ENCODE results near the gene COMMD9. TPM values are rescaled to one million over a fixed set of nuclear protein-coding genes. Genes with fewer than 3 reads are reported as not detected.

The COMMD9 gene
- total RNA-seq, 4 donors from 2014 or later: 36.9 to 58.0 (median 47.8) TPM

GRCh38 chr11:36237391-36237790, 51.8 kb downstream of the COMMD9 start:
- no peaks in the 10 kb centered on the region for H3K9me3 ChIP-seq
- no peak for DNase-seq (ENCODE audit: low spot score in 2 of 2)
- no peak overlapping the region for H3K27ac ChIP-seq
- TF ChIP-seq EP300 (IDR thresholded peaks at IDR 0.05) (no peak), POLR2A (IDR thresholded peaks at IDR 0.05) (no peak), CTCF (IDR thresholded peaks at IDR 0.05) (no peak)
- H3K4me3 ChIP-seq: no peak overlapping the region
- H3K27me3 ChIP-seq: no peaks in the 10 kb centered on the region
- no peaks in the 10 kb centered on the region for H3K4me1 ChIP-seq
- no peaks in the 10 kb centered on the region for H3K36me3 ChIP-seq

- H3K27ac ChIP-seq: no peak overlapping the region
- no peaks in the 10 kb centered on the region for H3K9me3 ChIP-seq
- H3K4me1 ChIP-seq: peaks cover 0 to under 1% (median 0%) of the 10 kb centered on the region in 4 donors
- DNase-seq (ENCODE audit: low spot score in 2 of 2): no peak
- no peaks in the 10 kb centered on the region for H3K27me3 ChIP-seq
- H3K4me3 ChIP-seq: no peak overlapping the region
- no peaks in the 10 kb centered on the region for H3K36me3 ChIP-seq
- WGBS, 2 donors: 94 to 95% methylated on average over 3 of the region's 3 CpGs
- TF ChIP-seq POLR2A (IDR thresholded peaks at IDR 0.05) (no peak), CTCF (IDR thresholded peaks at IDR 0.05) (no peak), EP300 (IDR thresholded peaks at IDR 0.05) (no peak)
Measured at GRCh38 chr11:36235750-36236149, 53.5 kb downstream of the COMMD9 start.

- Histone ChIP-seq H3K36me3 (peaks cover 0 to 4% (median 0%) of the 10 kb centered on the region in 3 donors), H3K4me1 (peaks cover 0 to 4% (median 0%) of the 10 kb centered on the region in 4 donors), H3K4me3 (no peak overlapping the region), H3K27me3 (no peaks in the 10 kb centered on the region), H3K27ac (no peak overlapping the region), H3K9me3 (no peaks in the 10 kb centered on the region)
- DNase-seq (ENCODE audit: low spot score in 2 of 2): no peak
- TF ChIP-seq POLR2A (IDR thresholded peaks at IDR 0.05): no peak
- TF ChIP-seq EP300 (IDR thresholded peaks at IDR 0.05): no peak
- TF ChIP-seq CTCF (IDR thresholded peaks at IDR 0.05): no peak
- 97 to 100% methylated on average over 2 of the region's 2 CpGs for WGBS, 2 donors
Measured at GRCh38 chr11:36234825-36235224, 54.4 kb downstream of the COMMD9 start.

GRCh38 chr11:36233204-36233603, 56.0 kb downstream of the COMMD9 start:
- TF ChIP-seq POLR2A (IDR thresholded peaks at IDR 0.05): no peak
- TF ChIP-seq EP300 (IDR thresholded peaks at IDR 0.05): no peak
- TF ChIP-seq CTCF (IDR thresholded peaks at IDR 0.05): no peak
- no peaks in the 10 kb centered on the region for H3K27me3 ChIP-seq

GRCh38 chr11:36230779-36231699, 58.2 kb downstream of the COMMD9 start:
- no peak overlapping the region for H3K27ac ChIP-seq
- H3K4me3 ChIP-seq: no peak overlapping the region
- peaks cover 0 to 4% (median 0%) of the 10 kb centered on the region in 4 donors for H3K4me1 ChIP-seq
- TF ChIP-seq CTCF (IDR thresholded peaks at IDR 0.05) (no peak), POLR2A (IDR thresholded peaks at IDR 0.05) (no peak), EP300 (IDR thresholded peaks at IDR 0.05) (no peak)
- H3K36me3 ChIP-seq: peaks cover 0 to 40% (median 0%) of the 10 kb centered on the region in 3 donors
- no peak for DNase-seq (ENCODE audit: low spot score in 2 of 2)
- no peaks in the 10 kb centered on the region for H3K27me3 ChIP-seq
- H3K9me3 ChIP-seq: no peaks in the 10 kb centered on the region
- WGBS, 2 donors: 60 to 71% methylated on average over 11 of the region's 11 CpGs

More at GRCh38 chr11:36233204-36233603, 56.0 kb downstream of the COMMD9 start:
- Histone ChIP-seq H3K4me1 (peaks cover 0 to 4% (median 0%) of the 10 kb centered on the region in 4 donors), H3K36me3 (peaks cover 0 to 20% (median 0%) of the 10 kb centered on the region in 3 donors), H3K27ac (no peak overlapping the region), H3K9me3 (no peaks in the 10 kb centered on the region), H3K4me3 (no peak overlapping the region)
- DNase-seq (ENCODE audit: low spot score in 2 of 2): no peak
- WGBS, 2 donors: 57 to 58% methylated on average over 3 of the region's 3 CpGs
